OCI-M2 (cell line): ENCODE data around the gene DAPK1.
"Not testable (repeated sequence)": the region's sequence is repeated elsewhere in the genome, so short reads cannot be mapped to it uniquely, and the experiment has no call there.

Experiments used
- DNase-seq: peaks from one replicate; lab custom pipeline; 2025; ENCODE audit not compliant: unreplicated experiment; lab: John Stamatoyannopoulos, UW

Gene DAPK1

GRCh38 chr9:87498046-87498810 is 561 bp downstream of the DAPK1 start:
- no peak for DNase-seq

GRCh38 chr9:87498811-87499360 is 1.2 kb downstream of the DAPK1 start:
- DNase-seq: no peak

GRCh38 chr9:87499424-87500017 is 1.9 kb downstream of the DAPK1 start:
- DNase-seq: no peak

- DNase-seq: no peak
These were observed 3.0 kb downstream of the DAPK1 start for GRCh38 chr9:87500491-87501270.

GRCh38 chr9:87501271-87501656 is 3.6 kb downstream of the DAPK1 start:
- not testable (repeated sequence) for DNase-seq

GRCh38 chr9:87501806-87502205 is 4.1 kb downstream of the DAPK1 start:
- no peak for DNase-seq

GRCh38 chr9:87502391-87503221 is 4.9 kb downstream of the DAPK1 start:
- DNase-seq: no peak

- no peak for DNase-seq
These were observed 5.8 kb downstream of the DAPK1 start for GRCh38 chr9:87503430-87503829.

GRCh38 chr9:87503927-87504326 is 6.3 kb downstream of the DAPK1 start:
- DNase-seq: no peak

GRCh38 chr9:87504938-87505337 is 7.3 kb downstream of the DAPK1 start:
- DNase-seq: no peak

- DNase-seq: no peak
These were observed 8.4 kb downstream of the DAPK1 start for GRCh38 chr9:87505869-87506678.

GRCh38 chr9:87507576-87507975 is 9.9 kb downstream of the DAPK1 start:
- no peak for DNase-seq

GRCh38 chr9:87510252-87510683 is 12.6 kb downstream of the DAPK1 start:
- DNase-seq: no peak

- DNase-seq: no peak
These were observed 14.6 kb downstream of the DAPK1 start for GRCh38 chr9:87512311-87512710.

GRCh38 chr9:87513161-87513560 is 15.5 kb downstream of the DAPK1 start:
- DNase-seq: no peak

- no peak for DNase-seq
These were observed 16.3 kb downstream of the DAPK1 start for GRCh38 chr9:87513880-87514535.

GRCh38 chr9:87515006-87515405 is 17.3 kb downstream of the DAPK1 start:
- DNase-seq: no peak

- DNase-seq: no peak
These were observed 18.0 kb downstream of the DAPK1 start for GRCh38 chr9:87515588-87516221.
